ENCODE data around the gene NAPSA.

Gene NAPSA

GRCh38 chr19:50387868-50388245 is 22.4 kb upstream of the NAPSA start:
- peaks cover 15% of the 10 kb centered on the region for H3K4me1 ChIP-seq (ENCODE audit: low read length)
- H3K79me2 ChIP-seq (ENCODE audit: low read length), result peaks cover 76% of the 10 kb centered on the region
- peaks cover 25% of the 10 kb centered on the region for H4K20me1 ChIP-seq (ENCODE audit: insufficient read depth, low read length)
- H3K9ac ChIP-seq (ENCODE audit: low read length), result no peak overlapping the region
- no peak overlapping the region for H2AFZ ChIP-seq (ENCODE audit: low read depth, low read length)
- no peak overlapping the region for H3K4me3 ChIP-seq (ENCODE audit: low read length)
- H3K4me2 ChIP-seq (ENCODE audit: low read length), result no peak overlapping the region
- H3K27me3 ChIP-seq (ENCODE audit: low read depth, low read length), result no peaks in the 10 kb centered on the region
- TF ChIP-seq, protein P1, sequence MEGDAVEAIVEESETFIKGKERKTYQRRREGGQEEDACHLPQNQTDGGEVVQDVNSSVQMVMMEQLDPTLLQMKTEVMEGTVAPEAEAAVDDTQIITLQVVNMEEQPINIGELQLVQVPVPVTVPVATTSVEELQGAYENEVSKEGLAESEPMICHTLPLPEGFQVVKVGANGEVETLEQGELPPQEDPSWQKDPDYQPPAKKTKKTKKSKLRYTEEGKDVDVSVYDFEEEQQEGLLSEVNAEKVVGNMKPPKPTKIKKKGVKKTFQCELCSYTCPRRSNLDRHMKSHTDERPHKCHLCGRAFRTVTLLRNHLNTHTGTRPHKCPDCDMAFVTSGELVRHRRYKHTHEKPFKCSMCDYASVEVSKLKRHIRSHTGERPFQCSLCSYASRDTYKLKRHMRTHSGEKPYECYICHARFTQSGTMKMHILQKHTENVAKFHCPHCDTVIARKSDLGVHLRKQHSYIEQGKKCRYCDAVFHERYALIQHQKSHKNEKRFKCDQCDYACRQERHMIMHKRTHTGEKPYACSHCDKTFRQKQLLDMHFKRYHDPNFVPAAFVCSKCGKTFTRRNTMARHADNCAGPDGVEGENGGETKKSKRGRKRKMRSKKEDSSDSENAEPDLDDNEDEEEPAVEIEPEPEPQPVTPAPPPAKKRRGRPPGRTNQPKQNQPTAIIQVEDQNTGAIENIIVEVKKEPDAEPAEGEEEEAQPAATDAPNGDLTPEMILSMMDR (IDR thresholded peaks at IDR 0.05; ENCODE audit: low read depth, low read length), result no peak
- no peak for TF ChIP-seq EZH2phosphoT487 (IDR thresholded peaks at IDR 0.05; ENCODE audit: low read depth)
- H3K9me3 ChIP-seq (ENCODE audit: insufficient read depth, low read length), result no peaks in the 10 kb centered on the region
- peaks cover 45% of the 10 kb centered on the region for H3K36me3 ChIP-seq (replicated peaks; ENCODE audit: low read depth, low read length)
- H3K27ac ChIP-seq (ENCODE audit: low read length), result no peak overlapping the region

DNA sequence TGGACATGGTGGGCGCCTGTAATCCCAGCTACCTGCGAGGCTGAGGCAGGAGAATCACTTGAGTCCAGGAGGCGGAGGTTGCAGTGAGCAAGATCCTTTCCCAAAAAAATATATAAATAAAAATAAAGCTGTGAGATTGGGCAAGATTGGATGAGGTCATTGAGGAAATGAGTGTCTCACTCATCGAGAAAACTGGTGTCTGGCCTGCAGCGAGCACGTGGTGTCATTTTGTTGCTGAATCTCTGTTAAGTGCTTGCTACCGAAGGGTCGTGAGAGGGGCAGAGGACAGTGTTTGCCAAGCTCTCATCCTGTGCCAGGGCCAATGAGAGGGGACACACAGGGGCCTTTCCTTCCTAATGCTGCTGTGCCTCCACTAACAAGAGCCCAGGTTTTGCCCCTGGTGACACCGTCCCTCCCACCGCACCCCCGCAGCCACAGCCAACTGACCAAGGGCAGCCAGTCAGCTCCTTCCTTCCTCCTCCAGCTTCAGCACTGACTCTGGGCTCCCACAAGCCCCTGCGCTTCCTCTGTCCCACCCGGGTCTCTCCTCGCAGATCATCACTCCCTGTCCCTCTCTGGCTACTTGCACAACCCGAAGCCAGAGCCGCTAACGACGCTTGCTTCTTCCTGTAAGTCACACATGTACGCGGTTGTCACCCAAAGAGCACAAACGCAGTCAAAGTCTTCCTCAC is 21.9 kb upstream of the NAPSA start:
- TF ChIP-seq, protein P1 (IDR thresholded peaks at IDR 0.05; ENCODE audit: low read depth, low read length), result no peak
- TF ChIP-seq EZH2phosphoT487 (IDR thresholded peaks at IDR 0.05; ENCODE audit: low read depth), result no peak
- Histone ChIP-seq H2AFZ (ENCODE audit: low read depth, low read length) (no peak overlapping the region), H3K4me2 (ENCODE audit: low read length) (no peak overlapping the region), H3K4me3 (ENCODE audit: low read length) (no peak overlapping the region), H3K9me3 (ENCODE audit: insufficient read depth, low read length) (no peaks in the 10 kb centered on the region), H3K79me2 (ENCODE audit: low read length) (peaks cover 71% of the 10 kb centered on the region), H3K27ac (ENCODE audit: low read length) (no peak overlapping the region), H3K27me3 (ENCODE audit: low read depth, low read length) (no peaks in the 10 kb centered on the region), H3K36me3 (replicated peaks; ENCODE audit: low read depth, low read length) (peaks cover 39% of the 10 kb centered on the region), H3K9ac (ENCODE audit: low read length) (no peak overlapping the region), H4K20me1 (ENCODE audit: insufficient read depth, low read length) (peaks cover 22% of the 10 kb centered on the region), H3K4me1 (ENCODE audit: low read length) (peaks cover 15% of the 10 kb centered on the region)

GRCh38 chr19:50384685-50385535 is 19.5 kb upstream of the NAPSA start:
- Histone ChIP-seq H3K27ac (ENCODE audit: low read length) (peak overlapping the region; percentile 71), H2AFZ (ENCODE audit: low read depth, low read length) (no peak overlapping the region), H3K4me2 (ENCODE audit: low read length) (peak overlapping the region; percentile 94)

More at GRCh38 chr19:50384685-50385535, 19.5 kb upstream of the NAPSA start:
- Histone ChIP-seq H3K79me2 (ENCODE audit: low read length) (peaks cover 57% of the 10 kb centered on the region), H3K9me3 (ENCODE audit: insufficient read depth, low read length) (no peaks in the 10 kb centered on the region), H3K4me3 (ENCODE audit: low read length) (peak overlapping the region; percentile 97), H3K36me3 (replicated peaks; ENCODE audit: low read depth, low read length) (peaks cover 35% of the 10 kb centered on the region), H4K20me1 (ENCODE audit: insufficient read depth, low read length) (peaks cover 22% of the 10 kb centered on the region), H3K27me3 (ENCODE audit: low read depth, low read length) (no peaks in the 10 kb centered on the region), H3K9ac (ENCODE audit: low read length) (peak overlapping the region; percentile 97), H3K4me1 (ENCODE audit: low read length) (peaks cover 15% of the 10 kb centered on the region)
- TF ChIP-seq EZH2phosphoT487 (IDR thresholded peaks at IDR 0.05; ENCODE audit: low read depth), result no peak
- TF ChIP-seq, protein P1 (IDR thresholded peaks at IDR 0.05; ENCODE audit: low read depth, low read length), result no peak
